Epithelial cell of proximal tubule (primary cell): ENCODE data around the gene HIVEP3. TPM values are rescaled to one million over a fixed set of nuclear protein-coding genes. Genes with fewer than 3 reads are reported as not detected.

Experiments used
- DNase-seq: peaks from one replicate; pipeline ENCODE4 v3.0.0-alpha.2; 2011; ENCODE audit warnings: low read depth
- H3K4me3 ChIP-seq: 2 replicates; pipeline ENCODE4 v1.5.1; 2011; ENCODE audit warnings: low read depth, mild to moderate bottlenecking, low read length
- CTCF ChIP-seq: conservative IDR thresholded peaks from 2 replicates; pipeline ENCODE4 v1.5.1; 2012; ENCODE audit warnings: low read depth, mild to moderate bottlenecking, low read length
- total RNA-seq: library from RNA; depleted of rRNA; stranded (reverse); fragments of >200 nt; gene quantifications from 2 replicates; pipeline ENCODE4 v1.2.3, GENCODE V29; 2015

The HIVEP3 gene
- total RNA-seq, 1 donor from 2014 or later, result 3.9 TPM

- no peak overlapping the region for H3K4me3 ChIP-seq
- no peak for TF ChIP-seq CTCF
- no peak for DNase-seq
Measured at GRCh38 chr1:41905093-41905675, 13.5 kb downstream of the HIVEP3 start.

GRCh38 chr1:41902664-41903063 lies 16.1 kb downstream of the HIVEP3 start:
- no peak overlapping the region for H3K4me3 ChIP-seq
- DNase-seq, result no peak
- TF ChIP-seq CTCF, result no peak

GRCh38 chr1:41902159-41902577 lies 16.6 kb downstream of the HIVEP3 start:
- no peak overlapping the region for H3K4me3 ChIP-seq
- peak; percentile 27 for DNase-seq
- TF ChIP-seq CTCF, result no peak

- TF ChIP-seq CTCF, result no peak
- DNase-seq, result no peak
- H3K4me3 ChIP-seq, result no peak overlapping the region
Measured at GRCh38 chr1:41901551-41901950, 17.2 kb downstream of the HIVEP3 start.

GRCh38 chr1:41900603-41901444 lies 17.9 kb downstream of the HIVEP3 start:
- DNase-seq, result peak; percentile 31
- no peak for TF ChIP-seq CTCF
- no peak overlapping the region for H3K4me3 ChIP-seq

- no peak overlapping the region for H3K4me3 ChIP-seq
- no peak for TF ChIP-seq CTCF
- DNase-seq, result no peak
Measured at GRCh38 chr1:41898191-41898713, 20.5 kb downstream of the HIVEP3 start.
